ENCODE measurements around the gene NPEPL1. TPM values are rescaled to one million over a fixed set of nuclear protein-coding genes. Genes with fewer than 3 reads are reported as not detected.

NPEPL1 gene
- total RNA-seq, 2 experiments from 2014 or later: 29.1 to 30.7 TPM

DNA sequence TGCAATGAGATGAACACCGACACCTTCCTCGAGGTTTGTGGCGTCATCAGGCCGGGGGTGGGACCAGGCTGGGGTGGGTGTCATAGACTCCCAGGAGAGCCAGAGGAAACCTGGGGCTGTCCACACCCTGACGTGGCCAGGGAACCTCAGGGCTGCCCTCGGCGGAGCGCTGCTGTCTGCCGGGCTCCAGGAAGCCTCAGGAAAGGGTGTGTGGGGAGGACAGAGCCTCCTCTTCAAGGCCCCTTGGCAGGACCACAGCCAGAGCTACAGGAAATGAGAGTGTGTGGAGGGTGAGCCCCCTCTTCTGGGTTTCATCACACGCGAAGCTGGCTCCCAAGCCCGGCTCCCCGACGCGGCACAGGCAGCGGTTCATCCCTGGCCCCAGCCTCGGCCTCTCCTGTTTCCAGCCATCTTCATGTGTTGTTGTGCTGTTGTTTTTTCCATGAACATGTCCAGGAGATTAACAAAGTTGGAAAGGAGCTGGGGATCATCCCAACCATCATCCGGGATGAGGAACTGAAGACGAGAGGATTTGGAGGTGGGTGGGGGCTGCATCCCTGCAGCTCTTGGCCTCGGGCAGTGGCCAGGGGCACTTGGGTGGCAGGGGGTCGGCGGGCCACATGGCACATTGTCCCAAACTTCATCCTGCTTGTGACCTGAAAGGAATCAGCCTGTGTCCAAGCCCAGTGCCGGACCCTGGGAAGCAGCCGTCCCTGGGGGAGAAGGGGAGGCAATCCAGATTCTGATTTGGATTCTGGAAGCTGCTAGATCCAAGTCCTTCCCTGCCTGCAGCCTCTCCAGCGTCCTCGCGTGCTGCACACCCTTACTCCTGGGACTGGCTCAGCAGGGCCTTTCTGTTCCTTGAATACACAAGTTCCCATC lies 6.4 kb downstream of the NPEPL1 start:
- Mint-ChIP-seq H3K9me3 (no peaks in the 10 kb centered on the region), H3K36me3 (ENCODE audit: low read depth) (peaks cover 17% of the 10 kb centered on the region), H3K4me3 (no peak overlapping the region), H3K27ac (no peak overlapping the region), H3K4me1 (peaks cover 8% of the 10 kb centered on the region), H3K27me3 (no peaks in the 10 kb centered on the region)
- no peak for DNase-seq
- ChIA-PET POLR2A (interaction anchor here (1.0 kb wide), 1 partner anchor 47 kb away, joined by 3 read pairs; no protein-coding TSS in a partner anchor), CTCF (no interaction called here)

- ChIA-PET CTCF (no interaction called here), POLR2A (no interaction called here)
- no peak for DNase-seq
- peaks cover 19% of the 10 kb centered on the region for H3K36me3 Mint-ChIP-seq (ENCODE audit: low read depth)
- H3K4me1 Mint-ChIP-seq: peaks cover 5% of the 10 kb centered on the region
- H3K4me3 Mint-ChIP-seq: no peak overlapping the region
- H3K9me3 Mint-ChIP-seq: no peaks in the 10 kb centered on the region
- H3K27ac Mint-ChIP-seq: no peak overlapping the region
- no peaks in the 10 kb centered on the region for H3K27me3 Mint-ChIP-seq
Observed at GRCh38 chr20:58699623-58700107, 7.1 kb downstream of the NPEPL1 start.

DNA sequence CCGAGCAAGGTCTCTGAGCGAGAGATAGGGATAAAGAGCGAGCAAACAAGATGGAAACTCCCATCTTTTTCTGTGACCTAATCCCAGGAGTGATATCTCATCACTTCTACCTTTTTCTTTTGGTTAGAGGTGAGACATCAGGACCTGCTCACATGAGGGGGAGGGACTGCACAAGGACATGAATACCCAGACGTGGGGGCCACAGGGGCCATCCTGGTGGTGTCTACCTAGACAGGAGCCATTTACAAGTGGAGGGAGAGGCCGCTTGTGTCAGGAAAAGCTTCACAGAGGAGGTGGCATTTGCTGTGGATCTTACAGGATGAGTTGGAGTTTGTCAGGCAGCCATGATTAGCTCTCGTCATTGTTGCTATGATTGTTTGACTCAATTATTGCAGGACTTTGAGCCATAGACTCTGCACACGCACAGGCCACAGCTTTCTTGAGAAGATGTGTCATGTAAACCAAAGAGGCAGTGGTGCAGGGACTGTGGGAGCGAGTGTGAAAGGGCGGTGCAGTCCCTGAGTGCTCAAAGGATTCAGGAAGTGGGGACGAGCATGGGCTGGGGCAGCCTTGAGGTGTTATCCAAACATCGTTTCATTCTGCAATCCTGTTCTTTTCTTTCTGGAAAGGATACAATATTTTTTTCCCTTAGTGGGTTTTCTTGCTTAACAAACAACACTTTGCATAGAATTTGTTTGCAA lies 7.7 kb downstream of the NPEPL1 start:
- Mint-ChIP-seq H3K4me1 (peaks cover 7% of the 10 kb centered on the region), H3K27ac (peak overlapping the region; percentile 23), H3K27me3 (no peaks in the 10 kb centered on the region), H3K9me3 (no peaks in the 10 kb centered on the region), H3K36me3 (ENCODE audit: low read depth) (peaks cover 19% of the 10 kb centered on the region), H3K4me3 (no peak overlapping the region)
- DNase-seq: no peak
- ChIA-PET POLR2A (no interaction called here), CTCF (no interaction called here)

- no peaks in the 10 kb centered on the region for H3K27me3 Mint-ChIP-seq
- no peak overlapping the region for H3K4me3 Mint-ChIP-seq
- H3K36me3 Mint-ChIP-seq (ENCODE audit: low read depth): peaks cover 22% of the 10 kb centered on the region
- H3K9me3 Mint-ChIP-seq: no peaks in the 10 kb centered on the region
- no peak overlapping the region for H3K27ac Mint-ChIP-seq
- ChIA-PET CTCF (no interaction called here), POLR2A (no interaction called here)
- peaks cover 7% of the 10 kb centered on the region for H3K4me1 Mint-ChIP-seq
- DNase-seq: no peak
Observed at GRCh38 chr20:58700823-58701222, 8.2 kb downstream of the NPEPL1 start.

DNA sequence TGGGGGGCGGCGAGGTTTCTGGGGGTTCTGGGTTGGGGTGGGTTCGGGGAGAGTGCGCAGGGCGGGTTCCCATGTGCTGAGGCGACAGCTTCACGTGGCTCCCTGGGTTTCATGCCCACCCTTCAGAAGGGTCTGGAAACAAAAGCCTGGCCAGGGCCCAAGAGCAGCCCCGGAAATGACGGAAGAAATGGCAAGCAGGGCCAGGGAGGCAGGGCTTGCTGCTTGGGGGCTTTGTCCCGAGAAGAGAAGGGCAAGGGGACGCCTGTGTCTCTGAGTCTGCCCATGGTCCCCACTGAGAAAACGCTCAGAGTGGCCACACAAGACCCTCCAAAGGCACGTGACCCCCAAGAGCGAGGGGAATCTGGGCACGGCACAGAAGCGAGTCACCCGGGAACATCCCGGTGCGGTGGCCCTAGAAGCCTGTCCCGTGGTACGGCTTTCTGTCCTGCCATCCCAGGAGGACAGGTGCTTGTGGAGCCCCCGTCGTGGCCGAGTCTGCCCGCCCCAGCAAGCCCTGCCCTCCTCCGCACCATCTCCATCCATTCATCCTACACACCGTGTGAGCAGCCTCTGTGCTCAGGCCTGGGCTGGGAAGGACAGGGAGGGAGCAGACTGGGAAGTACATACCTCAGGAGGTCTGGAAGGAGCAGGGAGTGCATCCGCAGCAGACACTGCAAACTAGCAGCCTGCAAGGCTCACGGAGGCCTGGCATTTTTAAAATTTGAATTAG lies 9.0 kb downstream of the NPEPL1 start:
- H3K9me3 Mint-ChIP-seq: no peaks in the 10 kb centered on the region
- H3K4me1 Mint-ChIP-seq: peaks cover 7% of the 10 kb centered on the region
- H3K36me3 Mint-ChIP-seq (ENCODE audit: low read depth): peaks cover 22% of the 10 kb centered on the region
- H3K27ac Mint-ChIP-seq: no peak overlapping the region
- ChIA-PET CTCF (no interaction called here), POLR2A (no interaction called here)
- no peaks in the 10 kb centered on the region for H3K27me3 Mint-ChIP-seq
- H3K4me3 Mint-ChIP-seq: no peak overlapping the region
- DNase-seq: no peak

GRCh38 chr20:58702161-58702510 lies 9.5 kb downstream of the NPEPL1 start:
- Mint-ChIP-seq H3K4me1 (peaks cover 7% of the 10 kb centered on the region), H3K36me3 (ENCODE audit: low read depth) (peaks cover 22% of the 10 kb centered on the region), H3K27ac (no peak overlapping the region), H3K27me3 (no peaks in the 10 kb centered on the region), H3K9me3 (no peaks in the 10 kb centered on the region), H3K4me3 (no peak overlapping the region)
- ChIA-PET CTCF (no interaction called here), POLR2A (no interaction called here)
- no peak for DNase-seq

GRCh38 chr20:58702859-58703648 lies 10.5 kb downstream of the NPEPL1 start:
- Mint-ChIP-seq H3K27me3 (no peaks in the 10 kb centered on the region), H3K4me3 (no peak overlapping the region), H3K9me3 (no peaks in the 10 kb centered on the region), H3K4me1 (peaks cover 7% of the 10 kb centered on the region), H3K27ac (no peak overlapping the region), H3K36me3 (ENCODE audit: low read depth) (peaks cover 22% of the 10 kb centered on the region)
- DNase-seq: no peak
- ChIA-PET CTCF (interaction anchor here (1.5 to 3.5 kb wide), 2 partner anchors 52 to 142 kb away, joined by 3 to 15 read pairs; partner anchors contain the start of gene STX16), POLR2A (no interaction called here)

DNA sequence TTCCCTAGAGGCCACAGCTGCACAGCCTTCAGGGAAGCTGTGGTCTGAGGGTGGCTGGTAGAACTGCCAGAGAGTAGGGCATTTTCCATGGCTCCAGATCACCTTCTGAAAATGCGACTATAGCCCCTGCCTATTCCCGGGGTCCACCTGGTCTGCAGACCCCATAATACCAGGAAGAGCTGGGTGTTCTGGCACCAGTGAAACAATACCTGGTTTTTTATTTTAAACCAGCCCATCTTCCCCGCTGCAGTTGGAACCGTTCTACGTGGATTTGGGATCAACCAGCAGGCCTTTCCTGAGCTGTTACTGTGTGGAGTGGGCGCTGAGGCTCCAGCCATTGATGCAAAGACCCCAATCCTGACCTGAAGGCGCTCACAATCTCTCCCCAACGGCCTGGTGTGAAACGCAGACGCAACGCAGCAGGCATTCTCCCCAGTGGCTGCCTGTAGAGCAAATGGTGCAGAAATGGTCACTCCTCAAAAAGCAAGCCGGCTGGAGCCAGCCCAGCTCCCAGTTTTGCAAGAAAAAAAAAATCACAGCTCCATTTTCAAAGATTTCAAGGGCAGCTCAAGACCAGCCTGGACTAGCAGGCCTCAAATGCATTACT lies 11.3 kb downstream of the NPEPL1 start:
- no peak overlapping the region for H3K4me3 Mint-ChIP-seq
- no peaks in the 10 kb centered on the region for H3K9me3 Mint-ChIP-seq
- peaks cover 7% of the 10 kb centered on the region for H3K4me1 Mint-ChIP-seq
- peaks cover 22% of the 10 kb centered on the region for H3K36me3 Mint-ChIP-seq (ENCODE audit: low read depth)
- no peaks in the 10 kb centered on the region for H3K27me3 Mint-ChIP-seq
- ChIA-PET CTCF (interaction anchor here (1.1 to 3.5 kb wide), 3 partner anchors 53 to 222 kb away, joined by 3 to 15 read pairs (median 3); partner anchors contain the start of gene STX16), POLR2A (no interaction called here)
- peak; percentile 13 for DNase-seq
- no peak overlapping the region for H3K27ac Mint-ChIP-seq

- ChIA-PET POLR2A (no interaction called here), CTCF (interaction anchor here (0.9 to 3.5 kb wide), 3 partner anchors 55 to 458 kb away, joined by 3 to 15 read pairs (median 3); partner anchors contain the start of gene STX16)
- Mint-ChIP-seq H3K27me3 (no peaks in the 10 kb centered on the region), H3K9me3 (no peaks in the 10 kb centered on the region), H3K4me3 (no peak overlapping the region), H3K36me3 (ENCODE audit: low read depth) (peaks cover 22% of the 10 kb centered on the region), H3K27ac (no peak overlapping the region), H3K4me1 (peaks cover 4% of the 10 kb centered on the region)
- DNase-seq: no peak
Observed at GRCh38 chr20:58705208-58705926, 12.8 kb downstream of the NPEPL1 start.

DNA sequence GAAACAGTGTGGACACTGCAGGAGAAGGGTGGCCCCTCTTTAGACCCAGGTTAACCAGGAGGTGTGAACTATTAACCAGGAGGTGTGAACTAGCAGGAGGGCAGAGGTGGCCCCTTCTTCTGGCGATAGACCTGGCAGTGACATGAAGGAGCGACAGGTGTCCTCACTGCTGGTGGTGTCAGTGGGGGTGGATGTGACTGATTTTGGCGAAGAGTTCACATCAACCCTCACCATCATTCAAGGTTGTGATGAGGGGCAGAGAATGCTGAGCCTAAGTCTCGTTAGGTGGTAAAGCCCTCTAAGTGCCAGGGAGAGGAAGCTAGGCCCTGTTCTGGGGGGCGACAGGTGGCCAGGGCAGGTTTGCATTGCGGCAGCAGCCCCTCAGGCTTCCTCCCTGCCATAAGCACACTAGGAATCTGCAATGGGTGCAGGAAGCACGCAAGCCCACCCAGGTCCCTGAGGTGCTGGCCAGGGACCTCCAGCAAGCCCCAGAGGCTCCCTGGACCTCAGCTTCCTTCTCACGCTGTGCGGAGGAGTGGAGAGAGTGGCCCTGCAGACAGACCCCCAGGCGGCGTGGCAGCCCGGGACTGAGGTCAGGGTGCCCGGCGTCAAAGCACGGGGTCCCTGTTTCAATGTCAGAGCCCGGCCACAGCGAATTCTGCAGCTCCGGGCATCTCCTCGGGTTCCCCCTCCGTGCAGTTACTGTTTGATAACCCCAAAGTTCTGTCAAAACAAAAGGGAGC lies 13.7 kb downstream of the NPEPL1 start:
- H3K27me3 Mint-ChIP-seq: no peaks in the 10 kb centered on the region
- no peaks in the 10 kb centered on the region for H3K9me3 Mint-ChIP-seq
- ChIA-PET CTCF (interaction anchor here (0.6 to 3.5 kb wide), 4 partner anchors 56 to 1051 kb away, joined by 3 to 15 read pairs (median 5); partner anchors contain the start of gene STX16), POLR2A (no interaction called here)
- H3K4me3 Mint-ChIP-seq: no peak overlapping the region
- H3K27ac Mint-ChIP-seq: no peak overlapping the region
- DNase-seq: peak; percentile 14
- H3K4me1 Mint-ChIP-seq: peaks cover 3% of the 10 kb centered on the region
- peaks cover 22% of the 10 kb centered on the region for H3K36me3 Mint-ChIP-seq (ENCODE audit: low read depth)

- no peak overlapping the region for H3K4me3 Mint-ChIP-seq
- POLR2A ChIA-PET: no interaction called here
- H3K36me3 Mint-ChIP-seq (ENCODE audit: low read depth): peaks cover 22% of the 10 kb centered on the region
- peaks cover 3% of the 10 kb centered on the region for H3K4me1 Mint-ChIP-seq
- no peak overlapping the region for H3K27ac Mint-ChIP-seq
- CTCF ChIA-PET: interaction anchor here (0.6 to 1.1 kb wide), 2 partner anchors 60 to 1052 kb away, joined by 3 to 7 read pairs; no protein-coding TSS in a partner anchor
- H3K9me3 Mint-ChIP-seq: no peaks in the 10 kb centered on the region
- DNase-seq: no peak
- H3K27me3 Mint-ChIP-seq: no peaks in the 10 kb centered on the region
Observed at GRCh38 chr20:58706975-58707681, 14.5 kb downstream of the NPEPL1 start.
